ENCODE results near the gene AQP2.
A peak's percentile ranks its signal among the peaks of the same experiment; 100 is the strongest.

The AQP2 gene

DNA sequence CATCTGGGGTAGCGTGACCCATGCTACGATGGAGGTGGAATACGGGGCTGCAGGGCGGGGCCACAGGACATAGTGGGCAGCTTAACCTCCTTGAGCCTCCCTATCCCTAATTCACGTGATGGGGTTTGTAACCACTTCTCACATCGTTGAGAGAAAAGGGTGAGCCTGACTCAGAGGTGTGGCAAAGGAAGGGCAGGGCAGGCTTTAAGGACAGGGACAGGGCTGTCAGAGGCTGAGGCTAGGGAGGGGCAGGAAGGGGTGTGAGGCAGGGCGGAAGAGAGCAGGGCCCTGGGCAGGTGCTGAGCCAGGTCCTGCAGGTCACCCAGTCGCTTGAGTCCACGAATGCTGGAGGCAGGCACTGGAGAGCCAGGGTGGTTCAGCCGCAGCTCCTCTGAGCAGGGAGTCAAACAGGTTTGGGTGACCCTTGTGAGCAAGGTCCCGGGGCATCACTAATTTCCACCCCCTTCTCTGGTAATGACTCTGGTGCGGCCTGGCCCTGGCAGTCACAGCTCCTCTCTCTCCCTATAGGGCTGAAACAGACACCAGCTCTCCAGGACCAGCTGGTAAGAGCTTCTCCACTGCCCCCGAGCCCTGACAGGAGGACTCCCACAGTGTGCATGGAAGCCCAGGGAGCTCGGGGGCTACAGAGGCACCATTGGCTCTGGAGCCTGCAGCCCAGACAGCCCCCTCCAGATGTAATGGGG lies 7.5 kb upstream of the AQP2 start:
- no peak overlapping the region for H3K27ac ChIP-seq
- TF ChIP-seq ZFX (IDR thresholded peaks at IDR 0.05; ENCODE audit: borderline replicate concordance): no peak
- TF ChIP-seq, protein P1, sequence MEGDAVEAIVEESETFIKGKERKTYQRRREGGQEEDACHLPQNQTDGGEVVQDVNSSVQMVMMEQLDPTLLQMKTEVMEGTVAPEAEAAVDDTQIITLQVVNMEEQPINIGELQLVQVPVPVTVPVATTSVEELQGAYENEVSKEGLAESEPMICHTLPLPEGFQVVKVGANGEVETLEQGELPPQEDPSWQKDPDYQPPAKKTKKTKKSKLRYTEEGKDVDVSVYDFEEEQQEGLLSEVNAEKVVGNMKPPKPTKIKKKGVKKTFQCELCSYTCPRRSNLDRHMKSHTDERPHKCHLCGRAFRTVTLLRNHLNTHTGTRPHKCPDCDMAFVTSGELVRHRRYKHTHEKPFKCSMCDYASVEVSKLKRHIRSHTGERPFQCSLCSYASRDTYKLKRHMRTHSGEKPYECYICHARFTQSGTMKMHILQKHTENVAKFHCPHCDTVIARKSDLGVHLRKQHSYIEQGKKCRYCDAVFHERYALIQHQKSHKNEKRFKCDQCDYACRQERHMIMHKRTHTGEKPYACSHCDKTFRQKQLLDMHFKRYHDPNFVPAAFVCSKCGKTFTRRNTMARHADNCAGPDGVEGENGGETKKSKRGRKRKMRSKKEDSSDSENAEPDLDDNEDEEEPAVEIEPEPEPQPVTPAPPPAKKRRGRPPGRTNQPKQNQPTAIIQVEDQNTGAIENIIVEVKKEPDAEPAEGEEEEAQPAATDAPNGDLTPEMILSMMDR (IDR thresholded peaks at IDR 0.05): no peak

- H3K27ac ChIP-seq: no peak overlapping the region
- TF ChIP-seq, protein P1 (IDR thresholded peaks at IDR 0.05): no peak
- no peak for TF ChIP-seq ZFX (IDR thresholded peaks at IDR 0.05; ENCODE audit: borderline replicate concordance)
Measured at GRCh38 chr12:49943625-49943960, 6.9 kb upstream of the AQP2 start.

DNA sequence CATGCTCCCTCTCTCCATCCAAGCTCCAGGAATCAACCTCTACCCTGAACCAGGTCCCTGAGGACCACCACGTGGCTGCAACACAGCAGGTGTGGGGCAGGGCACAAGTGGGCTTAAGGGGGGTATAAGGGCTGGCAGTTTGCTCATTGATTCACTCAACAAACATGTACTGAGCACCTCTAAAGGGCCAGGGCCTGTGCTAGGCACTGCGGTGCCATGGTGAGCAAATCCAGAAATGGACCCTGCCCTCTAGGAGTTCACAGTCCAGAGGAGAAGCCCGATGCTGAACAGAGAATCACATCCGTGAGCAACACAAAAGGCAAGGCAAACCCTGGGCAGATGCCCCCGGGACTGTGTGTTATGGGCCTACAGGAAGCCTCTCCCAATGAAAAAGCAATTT lies 6.5 kb upstream of the AQP2 start:
- TF ChIP-seq, protein P1 (IDR thresholded peaks at IDR 0.05): no peak
- TF ChIP-seq ZFX (IDR thresholded peaks at IDR 0.05; ENCODE audit: borderline replicate concordance): no peak
- H3K27ac ChIP-seq: no peak overlapping the region

DNA sequence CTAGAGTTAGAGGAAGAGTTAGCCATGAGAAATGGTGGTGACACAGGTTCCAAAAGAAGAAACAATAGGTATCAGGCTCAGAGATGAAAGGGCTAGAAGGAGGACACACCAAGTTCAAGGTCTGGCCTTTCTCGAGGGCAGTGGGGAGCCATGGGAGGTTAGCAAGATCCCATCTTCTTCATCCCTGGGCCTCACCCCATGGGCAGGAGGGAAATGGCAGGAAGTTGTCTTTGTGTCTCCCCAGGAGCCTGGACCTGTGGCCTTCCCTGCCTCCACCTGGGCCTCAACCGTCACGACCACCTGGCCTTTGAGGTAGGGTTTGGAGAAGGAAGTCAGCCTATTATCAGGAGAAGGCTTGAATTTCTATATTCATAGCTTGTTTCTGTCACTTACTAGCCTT lies 5.8 kb upstream of the AQP2 start:
- TF ChIP-seq, protein P1 (IDR thresholded peaks at IDR 0.05): no peak
- no peak for TF ChIP-seq ZFX (IDR thresholded peaks at IDR 0.05; ENCODE audit: borderline replicate concordance)

DNA sequence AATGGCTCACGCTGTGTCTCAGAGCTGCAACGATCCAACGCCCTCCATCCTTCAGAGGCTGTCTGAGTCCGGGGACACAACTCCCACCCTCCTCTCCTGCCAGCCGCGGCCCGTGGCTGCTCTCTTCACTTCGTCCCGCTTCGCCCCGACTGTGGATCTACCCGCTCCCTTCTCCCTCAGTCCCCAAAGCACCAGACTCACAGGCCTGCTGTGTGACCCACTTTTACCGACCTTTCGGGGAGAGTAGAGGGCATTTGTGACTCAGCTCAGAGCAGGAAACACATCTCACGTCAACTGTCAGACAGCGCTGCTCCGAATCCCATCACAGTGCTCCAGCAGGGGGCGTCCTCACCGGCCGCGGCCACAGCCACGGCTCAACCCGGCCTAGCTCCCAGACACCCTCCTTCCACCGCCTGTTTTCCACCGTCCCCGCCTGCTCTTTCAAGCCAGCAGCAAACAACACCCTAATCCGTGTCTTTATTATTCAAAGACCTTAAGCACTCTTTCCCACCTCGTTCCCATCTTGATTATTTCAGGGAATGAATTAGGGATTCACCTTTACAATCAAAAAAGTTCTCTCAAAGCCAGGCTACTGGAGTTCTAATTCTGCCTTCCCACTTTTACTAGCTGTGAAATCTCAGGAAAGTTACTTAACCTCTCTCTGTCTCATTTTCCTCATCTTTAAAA lies 5.0 kb upstream of the AQP2 start:
- TF ChIP-seq ZFX (IDR thresholded peaks at IDR 0.05; ENCODE audit: borderline replicate concordance): no peak
- TF ChIP-seq, protein P1 (IDR thresholded peaks at IDR 0.05): peak; percentile 100
- H3K27ac ChIP-seq: no peak overlapping the region

More for the DNA sequence above, 5.8 kb upstream of the AQP2 start:
- H3K27ac ChIP-seq: no peak overlapping the region

DNA sequence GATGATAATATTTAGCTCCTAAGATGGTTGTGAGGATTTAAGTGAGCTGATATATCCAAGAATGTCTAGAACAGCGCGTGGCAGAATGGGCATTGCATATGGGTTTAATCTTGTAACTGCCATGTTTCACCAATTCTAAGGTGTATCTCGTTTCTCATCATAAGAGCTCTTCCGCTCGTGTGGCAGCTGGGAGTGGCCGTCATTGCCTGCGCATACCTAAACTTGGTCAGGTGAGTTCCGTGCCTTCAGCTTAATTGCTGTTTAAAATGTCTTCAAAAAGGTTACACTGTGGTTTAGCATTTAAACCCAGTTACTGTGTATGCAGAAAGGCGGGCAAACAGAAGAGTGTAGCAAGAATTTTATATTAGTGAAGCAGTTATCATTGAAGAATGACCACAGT lies 4.5 kb upstream of the AQP2 start:
- H3K27ac ChIP-seq: no peak overlapping the region
- TF ChIP-seq, protein P1 (IDR thresholded peaks at IDR 0.05): no peak
- TF ChIP-seq ZFX (IDR thresholded peaks at IDR 0.05; ENCODE audit: borderline replicate concordance): no peak

DNA sequence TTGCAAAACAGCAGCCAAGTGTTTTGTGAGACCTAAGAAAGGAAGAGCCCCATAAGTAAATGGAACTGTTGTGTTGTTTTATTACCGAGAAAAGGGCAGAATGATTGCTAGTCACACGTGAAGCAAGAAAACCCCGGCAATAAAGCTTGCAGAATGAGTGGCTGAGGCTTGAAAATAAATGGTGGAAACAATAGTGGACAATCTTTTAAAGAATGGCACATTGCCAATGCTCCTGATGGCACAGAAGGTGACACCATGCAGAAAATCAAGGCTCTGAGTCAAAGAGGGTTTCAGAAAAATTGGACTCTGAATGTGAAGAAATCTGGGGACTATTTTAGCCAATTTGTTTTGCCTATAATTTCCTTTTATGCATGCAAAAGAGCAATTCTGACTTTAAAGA lies 4.0 kb upstream of the AQP2 start:
- no peak overlapping the region for H3K27ac ChIP-seq
- TF ChIP-seq ZFX (IDR thresholded peaks at IDR 0.05; ENCODE audit: borderline replicate concordance): no peak
- TF ChIP-seq, protein P1 (IDR thresholded peaks at IDR 0.05): no peak
